Stimulated activated CD4-positive, alpha-beta T cell treated with anti-CD3 and anti-CD28 coated beads, Interleukin-1b, Interleukin-23, amount 100 ng/mL, for 4 hours (primary cell): Measurements from ENCODE around the gene PWWP2A.
"Not testable (repeated sequence)": the region's sequence is repeated elsewhere in the genome, so short reads cannot be mapped to it uniquely, and the experiment has no call there.

Source experiments
- DNase-seq, 2 donors: peaks; one replicate each; pipeline ENCODE4 v3.0.0-alpha.2; 2020; ENCODE audit warnings: low read depth in 2 of 2

PWWP2A gene

GRCh38 chr5:160076997-160077396 is 42.3 kb downstream of the PWWP2A start:
- DNase-seq, result no peak

GRCh38 chr5:160075073-160075472 is 44.2 kb downstream of the PWWP2A start:
- DNase-seq, result no peak

GRCh38 chr5:160071916-160072315 is 47.3 kb downstream of the PWWP2A start:
- DNase-seq, result no peak

GRCh38 chr5:160071516-160071915 is 47.7 kb downstream of the PWWP2A start:
- no peak for DNase-seq

- not testable (repeated sequence) for DNase-seq
Measured at GRCh38 chr5:160069120-160069519, 50.1 kb downstream of the PWWP2A start.

GRCh38 chr5:160064995-160065614 is 54.1 kb downstream of the PWWP2A start:
- DNase-seq, result no peak

GRCh38 chr5:160064417-160064810 is 54.8 kb downstream of the PWWP2A start:
- no peak for DNase-seq

GRCh38 chr5:160061770-160062169 is 57.5 kb downstream of the PWWP2A start:
- DNase-seq, result no peak

GRCh38 chr5:160060001-160060400 is 59.2 kb downstream of the PWWP2A start:
- DNase-seq, result no peak

- no peak for DNase-seq
Measured at GRCh38 chr5:160057256-160057655, 62.0 kb downstream of the PWWP2A start.

- DNase-seq, result no peak
Measured at GRCh38 chr5:160054831-160055230, 64.4 kb downstream of the PWWP2A start.

GRCh38 chr5:160054047-160054446 is 65.2 kb downstream of the PWWP2A start:
- no peak for DNase-seq

GRCh38 chr5:160049099-160049498 is 70.2 kb downstream of the PWWP2A start:
- DNase-seq, result no peak

GRCh38 chr5:160048131-160048530 is 71.1 kb downstream of the PWWP2A start:
- no peak for DNase-seq

GRCh38 chr5:160047423-160047822 is 71.8 kb downstream of the PWWP2A start:
- no peak for DNase-seq

- DNase-seq, result no peak
Measured at GRCh38 chr5:160044967-160045366, 74.3 kb downstream of the PWWP2A start.

GRCh38 chr5:160044391-160044804 is 74.9 kb downstream of the PWWP2A start:
- DNase-seq, result no peak

- DNase-seq, result no peak
Measured at GRCh38 chr5:160042671-160043070, 76.6 kb downstream of the PWWP2A start.
